Measurements from ENCODE around the gene MRPS12.

The MRPS12 gene

GRCh38 chr19:38946229-38947010 is 15.7 kb downstream of the MRPS12 start:
- DNase-seq (ENCODE audit: low read depth) = no peak
- TF ChIP-seq CTCF (IDR thresholded peaks at IDR 0.05; ENCODE audit: control insufficient read depth, insufficient read depth, low read depth, low read length, missing control alignments) = no peak

GRCh38 chr19:38949580-38950367 is 19.0 kb downstream of the MRPS12 start:
- no peak for TF ChIP-seq CTCF (IDR thresholded peaks at IDR 0.05; ENCODE audit: control insufficient read depth, insufficient read depth, low read depth, low read length, missing control alignments)
- no peak overlapping the region for H3K4me3 ChIP-seq (ENCODE audit: control insufficient read depth, low read depth, low read length)
- DNase-seq (ENCODE audit: low read depth) = no peak

More at GRCh38 chr19:38946229-38947010, 15.7 kb downstream of the MRPS12 start:
- H3K4me3 ChIP-seq (ENCODE audit: control insufficient read depth, low read depth, low read length) = no peak overlapping the region

- DNase-seq (ENCODE audit: low read depth) = no peak
- H3K4me3 ChIP-seq (ENCODE audit: control insufficient read depth, low read depth, low read length) = no peak overlapping the region
- no peak for TF ChIP-seq CTCF (IDR thresholded peaks at IDR 0.05; ENCODE audit: control insufficient read depth, insufficient read depth, low read depth, low read length, missing control alignments)
Measured at GRCh38 chr19:38951187-38951586, 20.4 kb downstream of the MRPS12 start.

- peak; percentile 21 for TF ChIP-seq CTCF (IDR thresholded peaks at IDR 0.05; ENCODE audit: control insufficient read depth, insufficient read depth, low read depth, low read length, missing control alignments)
- no peak overlapping the region for H3K4me3 ChIP-seq (ENCODE audit: control insufficient read depth, low read depth, low read length)
- DNase-seq (ENCODE audit: low read depth) = no peak
Measured at GRCh38 chr19:38952395-38953165, 21.8 kb downstream of the MRPS12 start.

GRCh38 chr19:38953677-38954076 is 22.9 kb downstream of the MRPS12 start:
- no peak for DNase-seq (ENCODE audit: low read depth)
- no peak overlapping the region for H3K4me3 ChIP-seq (ENCODE audit: control insufficient read depth, low read depth, low read length)
- TF ChIP-seq CTCF (IDR thresholded peaks at IDR 0.05; ENCODE audit: control insufficient read depth, insufficient read depth, low read depth, low read length, missing control alignments) = no peak

- no peak for DNase-seq (ENCODE audit: low read depth)
- H3K4me3 ChIP-seq (ENCODE audit: control insufficient read depth, low read depth, low read length) = no peak overlapping the region
- TF ChIP-seq CTCF (IDR thresholded peaks at IDR 0.05; ENCODE audit: control insufficient read depth, insufficient read depth, low read depth, low read length, missing control alignments) = no peak
Measured at GRCh38 chr19:38956264-38956663, 25.5 kb downstream of the MRPS12 start.

All from AG09309 (cell line).